Measurements from ENCODE around the gene SIPA1L3. TPM values are rescaled to one million over a fixed set of nuclear protein-coding genes. Genes with fewer than 3 reads are reported as not detected.

SIPA1L3 gene
- total RNA-seq, 1 donor from 2014 or later = 26.9 TPM

- Histone ChIP-seq H3K4me3 (ENCODE audit: insufficient read depth, low read depth, low read length) (no peak overlapping the region), H3K36me3 (ENCODE audit: insufficient read depth, low read length) (no peaks in the 10 kb centered on the region), H3K79me2 (ENCODE audit: insufficient read depth, low read length) (peaks cover 88% of the 10 kb centered on the region), H3K27ac (ENCODE audit: low read depth, low read length) (no peak overlapping the region), H3K4me1 (ENCODE audit: insufficient read depth, low read length) (peaks cover 11% of the 10 kb centered on the region), H3K27me3 (ENCODE audit: insufficient read depth, low read length) (no peaks in the 10 kb centered on the region), H4K20me1 (ENCODE audit: insufficient read depth, low read length) (peaks cover 4% of the 10 kb centered on the region), H2AFZ (ENCODE audit: low read depth, low read length) (no peak overlapping the region), H3K4me2 (ENCODE audit: low read length) (no peak overlapping the region), H3K9ac (ENCODE audit: low read length) (no peak overlapping the region), H3K9me3 (ENCODE audit: insufficient read depth, low read depth, low read length) (no peaks in the 10 kb centered on the region)
- Mint-ChIP-seq H3K27ac (ENCODE audit: unreplicated experiment) (no peak overlapping the region), H3K4me1 (ENCODE audit: low read depth, unreplicated experiment) (peaks cover 13% of the 10 kb centered on the region), H3K27me3 (ENCODE audit: low read depth, unreplicated experiment) (no peaks in the 10 kb centered on the region), H3K36me3 (ENCODE audit: low read depth, unreplicated experiment) (peaks cover 9% of the 10 kb centered on the region), H3K9me3 (ENCODE audit: unreplicated experiment) (peaks cover 6% of the 10 kb centered on the region), H3K4me3 (ENCODE audit: unreplicated experiment) (no peak overlapping the region)
- FAIRE-seq (no peak), DNase-seq (ENCODE audit: low read depth) (no peak)
- TF ChIP-seq, protein P1, sequence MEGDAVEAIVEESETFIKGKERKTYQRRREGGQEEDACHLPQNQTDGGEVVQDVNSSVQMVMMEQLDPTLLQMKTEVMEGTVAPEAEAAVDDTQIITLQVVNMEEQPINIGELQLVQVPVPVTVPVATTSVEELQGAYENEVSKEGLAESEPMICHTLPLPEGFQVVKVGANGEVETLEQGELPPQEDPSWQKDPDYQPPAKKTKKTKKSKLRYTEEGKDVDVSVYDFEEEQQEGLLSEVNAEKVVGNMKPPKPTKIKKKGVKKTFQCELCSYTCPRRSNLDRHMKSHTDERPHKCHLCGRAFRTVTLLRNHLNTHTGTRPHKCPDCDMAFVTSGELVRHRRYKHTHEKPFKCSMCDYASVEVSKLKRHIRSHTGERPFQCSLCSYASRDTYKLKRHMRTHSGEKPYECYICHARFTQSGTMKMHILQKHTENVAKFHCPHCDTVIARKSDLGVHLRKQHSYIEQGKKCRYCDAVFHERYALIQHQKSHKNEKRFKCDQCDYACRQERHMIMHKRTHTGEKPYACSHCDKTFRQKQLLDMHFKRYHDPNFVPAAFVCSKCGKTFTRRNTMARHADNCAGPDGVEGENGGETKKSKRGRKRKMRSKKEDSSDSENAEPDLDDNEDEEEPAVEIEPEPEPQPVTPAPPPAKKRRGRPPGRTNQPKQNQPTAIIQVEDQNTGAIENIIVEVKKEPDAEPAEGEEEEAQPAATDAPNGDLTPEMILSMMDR (IDR thresholded peaks at IDR 0.05; ENCODE audit: insufficient read depth, low read depth, low read length) = no peak
- TF ChIP-seq EZH2 (IDR thresholded peaks at IDR 0.05; ENCODE audit: insufficient read depth, low read length) = no peak
Measured at GRCh38 chr19:37970699-37971098, 63.7 kb downstream of the SIPA1L3 start.

GRCh38 chr19:37972803-37973202, 65.8 kb downstream of the SIPA1L3 start:
- H3K36me3 ChIP-seq (ENCODE audit: insufficient read depth, low read length) = no peaks in the 10 kb centered on the region
- Mint-ChIP-seq H3K4me1 (ENCODE audit: low read depth, unreplicated experiment) (peaks cover 2% of the 10 kb centered on the region), H3K36me3 (ENCODE audit: low read depth, unreplicated experiment) (peaks cover 12% of the 10 kb centered on the region), H3K27me3 (ENCODE audit: low read depth, unreplicated experiment) (no peaks in the 10 kb centered on the region), H3K4me3 (ENCODE audit: unreplicated experiment) (no peak overlapping the region), H3K9me3 (ENCODE audit: unreplicated experiment) (peaks cover 8% of the 10 kb centered on the region), H3K27ac (ENCODE audit: unreplicated experiment) (no peak overlapping the region)
- no peak overlapping the region for H3K4me3 ChIP-seq (ENCODE audit: insufficient read depth, low read depth, low read length)
- DNase-seq (ENCODE audit: low read depth) = no peak
- no peaks in the 10 kb centered on the region for H3K27me3 ChIP-seq (ENCODE audit: insufficient read depth, low read length)
- peaks cover 4% of the 10 kb centered on the region for H4K20me1 ChIP-seq (ENCODE audit: insufficient read depth, low read length)
- no peak overlapping the region for H3K4me2 ChIP-seq (ENCODE audit: low read length)
- H3K9me3 ChIP-seq (ENCODE audit: insufficient read depth, low read depth, low read length) = no peaks in the 10 kb centered on the region
- H3K27ac ChIP-seq (ENCODE audit: low read depth, low read length) = no peak overlapping the region
- peaks cover 5% of the 10 kb centered on the region for H3K4me1 ChIP-seq (ENCODE audit: insufficient read depth, low read length)
- no peak overlapping the region for H2AFZ ChIP-seq (ENCODE audit: low read depth, low read length)
- H3K9ac ChIP-seq (ENCODE audit: low read length) = no peak overlapping the region
- no peak for TF ChIP-seq EZH2 (IDR thresholded peaks at IDR 0.05; ENCODE audit: insufficient read depth, low read length)
- TF ChIP-seq, protein P1 (IDR thresholded peaks at IDR 0.05; ENCODE audit: insufficient read depth, low read depth, low read length) = no peak
- H3K79me2 ChIP-seq (ENCODE audit: insufficient read depth, low read length) = peaks cover 85% of the 10 kb centered on the region
- FAIRE-seq = no peak

GRCh38 chr19:37973666-37974065, 66.7 kb downstream of the SIPA1L3 start:
- H3K4me3 Mint-ChIP-seq (ENCODE audit: unreplicated experiment) = no peak overlapping the region
- Histone ChIP-seq H3K4me3 (ENCODE audit: insufficient read depth, low read depth, low read length) (no peak overlapping the region), H2AFZ (ENCODE audit: low read depth, low read length) (no peak overlapping the region), H3K27me3 (ENCODE audit: insufficient read depth, low read length) (no peaks in the 10 kb centered on the region), H3K9me3 (ENCODE audit: insufficient read depth, low read depth, low read length) (no peaks in the 10 kb centered on the region), H3K36me3 (ENCODE audit: insufficient read depth, low read length) (no peaks in the 10 kb centered on the region), H3K4me1 (ENCODE audit: insufficient read depth, low read length) (peaks cover 11% of the 10 kb centered on the region), H3K9ac (ENCODE audit: low read length) (no peak overlapping the region), H3K4me2 (ENCODE audit: low read length) (no peak overlapping the region), H3K79me2 (ENCODE audit: insufficient read depth, low read length) (peaks cover 86% of the 10 kb centered on the region), H4K20me1 (ENCODE audit: insufficient read depth, low read length) (peaks cover 2% of the 10 kb centered on the region), H3K27ac (ENCODE audit: low read depth, low read length) (no peak overlapping the region)
- H3K27me3 Mint-ChIP-seq (ENCODE audit: low read depth, unreplicated experiment) = no peaks in the 10 kb centered on the region
- H3K4me1 Mint-ChIP-seq (ENCODE audit: low read depth, unreplicated experiment) = peaks cover 7% of the 10 kb centered on the region
- no peak overlapping the region for H3K27ac Mint-ChIP-seq (ENCODE audit: unreplicated experiment)
- TF ChIP-seq, protein P1 (IDR thresholded peaks at IDR 0.05; ENCODE audit: insufficient read depth, low read depth, low read length) = no peak
- no peak for TF ChIP-seq EZH2 (IDR thresholded peaks at IDR 0.05; ENCODE audit: insufficient read depth, low read length)
- no peak for DNase-seq (ENCODE audit: low read depth)
- H3K36me3 Mint-ChIP-seq (ENCODE audit: low read depth, unreplicated experiment) = peaks cover 14% of the 10 kb centered on the region
- no peak for FAIRE-seq
- peaks cover 8% of the 10 kb centered on the region for H3K9me3 Mint-ChIP-seq (ENCODE audit: unreplicated experiment)
